GM18867 (cell line): ENCODE results near the gene KIF25.

Source experiments
- ATAC-seq: cut with Tn5 transposase; IDR thresholded peaks from one replicate; pipeline ENCODE4 v1.9.1; 2021; ENCODE audit warnings: mild to moderate bottlenecking, moderate library complexity; ENCODE audit not compliant: unreplicated experiment

Gene KIF25

DNA sequence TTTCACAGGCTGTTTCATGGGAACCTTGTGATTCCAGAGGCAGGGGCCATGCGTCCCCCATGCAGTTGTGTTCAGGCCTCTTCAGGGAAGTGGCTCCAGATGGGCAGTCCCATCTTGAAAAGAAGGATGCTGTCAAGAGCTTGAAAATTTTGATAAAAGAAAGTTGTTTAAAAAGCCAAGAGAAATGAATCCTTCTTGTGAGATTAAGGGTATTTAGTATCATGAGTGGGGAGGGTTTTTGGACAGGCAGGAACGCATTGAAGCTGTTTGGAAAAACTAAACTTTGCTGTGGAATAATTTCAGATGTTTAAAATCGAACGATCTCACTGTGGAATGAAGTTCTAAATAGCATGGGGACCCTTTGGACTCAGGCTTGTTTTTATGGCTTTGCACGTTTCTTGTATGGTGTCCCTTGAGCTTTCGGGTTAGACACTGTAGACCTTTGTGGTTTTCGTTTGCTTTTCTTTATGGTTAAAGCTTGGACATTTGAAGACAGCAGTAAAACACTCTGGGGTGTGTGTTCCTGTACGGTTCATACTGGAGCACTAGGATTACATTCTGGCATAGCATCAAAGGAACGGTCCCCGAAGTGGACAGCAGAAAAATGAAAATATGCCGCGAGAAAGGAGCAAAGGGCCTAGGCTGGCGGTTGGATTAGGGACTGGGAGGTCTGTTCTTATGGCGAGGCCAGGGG lies 18.2 kb downstream of the KIF25 start:
- no peak for ATAC-seq

DNA sequence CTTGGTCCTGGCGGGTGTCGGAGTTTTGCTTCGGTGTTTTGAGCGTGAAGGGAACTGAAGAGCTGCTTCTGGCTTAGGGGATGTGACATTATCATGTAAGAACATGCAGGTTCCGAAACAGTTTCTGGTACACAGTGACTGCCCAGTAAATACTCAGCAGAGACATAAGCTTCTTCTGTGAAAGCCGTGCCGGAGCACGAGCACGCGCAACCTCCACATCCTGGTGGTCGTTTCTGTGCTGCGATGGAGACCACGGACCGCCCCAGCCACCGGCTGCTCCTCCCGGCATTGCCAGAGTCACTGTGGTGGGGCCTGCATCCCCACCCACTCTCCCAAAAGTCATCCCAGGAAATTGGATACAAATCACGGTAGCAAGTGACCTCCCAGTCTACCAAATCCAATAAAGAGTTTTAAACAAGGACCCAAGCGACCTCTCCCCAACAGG lies 18.7 kb downstream of the KIF25 start:
- ATAC-seq = no peak

DNA sequence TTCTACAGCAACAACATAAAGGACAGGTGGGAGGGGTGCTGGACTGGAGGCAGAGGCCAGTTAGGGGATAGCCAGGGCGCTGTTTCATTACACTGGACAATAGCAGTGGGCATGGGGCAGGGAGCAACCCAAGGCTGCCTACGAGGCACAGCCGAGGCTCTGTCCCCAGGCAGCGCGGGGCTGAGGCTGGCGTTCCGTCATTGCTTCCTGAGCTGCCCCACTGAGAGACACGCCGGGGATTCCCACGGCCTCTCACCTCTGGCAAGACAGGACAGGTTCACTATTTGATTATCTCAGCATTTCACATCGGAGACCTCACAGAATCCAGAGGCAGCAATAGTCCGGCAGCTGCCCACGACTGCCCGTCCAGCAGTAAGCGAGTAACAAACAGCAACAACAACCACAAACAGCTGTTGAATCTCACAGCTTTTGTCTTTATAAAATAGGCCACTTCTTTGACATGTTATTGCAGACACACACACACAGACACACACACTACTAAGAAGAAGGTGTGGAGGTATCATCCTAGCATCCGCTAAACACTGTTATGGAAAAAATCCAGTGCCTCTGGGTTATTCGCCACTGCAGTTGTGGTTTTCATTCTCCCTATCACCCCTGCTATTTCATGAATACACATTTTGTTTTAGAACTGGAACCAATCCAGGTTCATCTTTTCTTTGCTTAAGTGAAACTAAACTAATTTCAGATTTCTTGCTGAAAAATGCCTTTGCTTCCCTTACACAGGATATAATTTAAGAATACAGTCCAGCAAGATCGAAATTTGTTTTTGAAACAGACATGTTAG lies 19.5 kb downstream of the KIF25 start:
- no peak for ATAC-seq

DNA sequence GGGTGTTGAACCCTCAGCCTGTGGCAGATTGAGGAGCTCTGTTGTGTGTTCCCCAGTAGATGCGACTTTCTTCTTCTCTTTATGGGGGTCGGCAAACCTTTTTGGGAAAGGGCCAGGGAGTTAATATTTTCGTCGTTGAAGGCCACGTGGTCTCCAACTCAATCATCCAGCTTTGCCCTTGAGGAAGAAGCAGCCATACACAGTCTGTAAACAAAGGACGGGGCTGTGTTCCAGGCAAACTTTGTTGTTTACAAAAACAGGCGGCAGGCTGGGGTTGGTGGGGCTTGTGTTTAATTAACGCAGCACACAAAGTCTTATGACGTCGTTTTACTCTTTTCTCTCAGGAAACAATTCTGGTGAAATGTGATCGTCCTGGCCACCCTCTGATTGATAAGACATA lies 20.2 kb downstream of the KIF25 start:
- ATAC-seq = no peak

DNA sequence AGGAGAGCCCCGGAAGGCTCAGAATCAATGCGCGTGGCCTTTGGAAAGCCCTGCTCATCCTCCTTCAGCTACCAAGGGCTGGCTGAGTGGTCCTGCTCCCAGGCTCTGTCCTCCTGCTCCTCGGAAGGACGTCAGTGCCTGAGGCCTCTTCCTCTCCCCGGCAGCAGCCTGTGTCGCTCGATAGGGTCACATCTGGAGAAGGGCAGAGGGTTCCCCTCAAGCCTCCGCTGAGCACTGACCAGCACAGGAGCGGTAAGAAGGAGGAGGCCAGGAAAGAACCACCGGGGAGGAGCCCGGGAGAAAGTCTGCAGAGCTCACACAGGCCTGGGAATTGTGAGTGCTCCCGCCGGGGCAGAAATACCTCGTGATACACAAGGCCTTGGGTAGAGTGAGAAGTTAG lies 21.2 kb downstream of the KIF25 start:
- no peak for ATAC-seq

DNA sequence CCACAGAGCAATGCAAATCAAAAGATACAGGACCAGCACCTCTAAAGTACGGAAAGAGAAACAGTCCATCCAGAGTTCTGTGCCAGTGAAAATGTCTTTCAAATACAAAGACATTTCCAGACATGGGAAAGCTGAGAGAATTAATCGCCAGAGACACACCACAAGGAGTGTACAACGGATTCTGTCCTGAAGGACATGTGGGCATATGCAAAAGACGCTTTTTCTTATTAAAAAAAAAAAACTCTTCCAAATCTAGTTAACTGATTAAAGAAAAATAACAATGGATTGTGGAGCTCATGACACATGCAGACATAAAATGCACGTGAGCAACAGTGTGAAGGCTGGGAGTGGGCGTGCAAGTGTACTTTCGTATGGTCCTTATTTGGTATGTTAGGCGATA lies 22.8 kb downstream of the KIF25 start:
- ATAC-seq = no peak

DNA sequence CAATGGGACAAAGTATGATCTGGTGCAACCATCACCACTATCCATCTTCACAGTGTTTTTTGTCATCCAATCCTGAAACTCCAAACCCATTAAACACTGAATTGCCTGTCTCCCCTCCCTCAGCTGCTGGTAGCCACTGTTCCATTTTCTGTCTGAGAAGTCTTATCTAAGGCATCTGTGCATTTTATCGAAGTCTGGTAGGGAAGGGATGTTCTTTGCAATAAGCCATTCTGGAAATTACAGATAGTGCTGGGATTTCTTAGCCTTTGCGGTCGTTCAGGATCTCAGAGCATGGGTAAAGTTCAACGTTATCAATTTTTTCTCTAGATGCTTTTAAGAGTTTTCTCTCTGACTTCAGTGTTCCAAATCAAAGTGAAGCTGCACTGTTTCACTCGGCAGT lies 24.1 kb downstream of the KIF25 start:
- no peak for ATAC-seq

DNA sequence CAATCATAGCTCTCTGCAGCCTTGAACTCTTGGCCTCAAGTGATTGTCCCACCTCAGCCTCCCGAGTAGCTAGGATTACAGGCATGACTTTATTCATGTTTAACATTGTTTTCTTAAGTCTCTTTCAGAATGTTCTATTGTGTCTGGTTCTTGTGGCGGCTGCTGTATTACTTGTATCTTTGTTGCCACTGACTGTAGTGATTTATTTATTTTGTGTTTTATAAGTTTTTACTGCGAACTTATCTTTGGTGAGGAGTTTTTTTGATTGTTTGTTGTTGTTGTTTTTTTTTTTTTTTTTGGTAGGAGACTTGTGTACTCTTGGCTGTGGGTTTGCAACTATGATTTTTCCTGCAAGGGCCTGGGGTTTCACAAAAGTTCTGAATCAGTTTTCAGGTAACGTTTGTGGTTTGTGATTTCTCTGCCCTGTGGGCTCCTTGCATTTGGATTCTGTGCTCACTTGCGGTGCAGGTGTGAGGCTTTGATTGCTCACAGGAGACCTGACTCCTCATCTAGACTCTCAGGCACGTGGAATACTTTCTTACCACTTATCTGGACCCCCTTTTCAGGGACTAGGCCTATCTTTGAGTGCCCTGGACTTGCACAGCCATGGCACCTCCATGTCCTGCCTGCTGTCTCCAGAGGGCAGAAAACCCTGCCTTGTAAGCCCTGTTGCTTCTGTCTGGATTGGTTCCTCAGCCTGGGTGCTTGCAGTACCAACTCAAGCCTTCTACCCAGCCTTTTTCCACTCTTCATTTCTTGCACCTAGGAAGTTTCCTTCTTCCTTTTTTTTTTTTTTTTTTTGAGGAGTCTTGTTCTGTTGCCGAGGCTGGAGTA lies 25.2 kb downstream of the KIF25 start:
- ATAC-seq = no peak

DNA sequence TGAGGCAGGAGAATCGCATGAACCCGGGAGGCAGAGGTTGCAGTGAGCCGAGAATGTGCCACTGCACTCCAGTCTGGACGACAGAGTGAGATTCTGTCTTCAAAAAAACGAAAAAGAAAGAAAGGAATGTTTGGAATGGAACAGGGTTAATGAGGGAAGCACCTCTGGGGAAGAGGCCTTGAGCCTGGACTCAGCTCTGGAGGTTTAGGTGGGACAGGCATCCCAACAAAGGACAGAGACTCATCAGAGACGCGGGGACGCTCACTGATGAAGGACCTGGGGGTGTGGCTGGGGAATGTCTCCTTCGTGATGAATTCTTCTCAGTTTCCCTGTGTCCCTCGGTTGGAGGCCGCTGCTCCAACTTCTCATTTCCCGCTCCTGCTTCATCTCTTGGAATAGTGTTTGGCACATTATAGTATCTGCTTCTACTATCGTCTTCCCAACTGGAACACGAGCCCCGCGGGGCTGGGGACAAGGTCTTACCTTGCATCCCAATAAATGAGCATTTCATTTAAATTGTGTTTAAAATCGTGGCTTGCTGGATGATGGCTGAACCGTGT lies 27.6 kb downstream of the KIF25 start:
- no peak for ATAC-seq

DNA sequence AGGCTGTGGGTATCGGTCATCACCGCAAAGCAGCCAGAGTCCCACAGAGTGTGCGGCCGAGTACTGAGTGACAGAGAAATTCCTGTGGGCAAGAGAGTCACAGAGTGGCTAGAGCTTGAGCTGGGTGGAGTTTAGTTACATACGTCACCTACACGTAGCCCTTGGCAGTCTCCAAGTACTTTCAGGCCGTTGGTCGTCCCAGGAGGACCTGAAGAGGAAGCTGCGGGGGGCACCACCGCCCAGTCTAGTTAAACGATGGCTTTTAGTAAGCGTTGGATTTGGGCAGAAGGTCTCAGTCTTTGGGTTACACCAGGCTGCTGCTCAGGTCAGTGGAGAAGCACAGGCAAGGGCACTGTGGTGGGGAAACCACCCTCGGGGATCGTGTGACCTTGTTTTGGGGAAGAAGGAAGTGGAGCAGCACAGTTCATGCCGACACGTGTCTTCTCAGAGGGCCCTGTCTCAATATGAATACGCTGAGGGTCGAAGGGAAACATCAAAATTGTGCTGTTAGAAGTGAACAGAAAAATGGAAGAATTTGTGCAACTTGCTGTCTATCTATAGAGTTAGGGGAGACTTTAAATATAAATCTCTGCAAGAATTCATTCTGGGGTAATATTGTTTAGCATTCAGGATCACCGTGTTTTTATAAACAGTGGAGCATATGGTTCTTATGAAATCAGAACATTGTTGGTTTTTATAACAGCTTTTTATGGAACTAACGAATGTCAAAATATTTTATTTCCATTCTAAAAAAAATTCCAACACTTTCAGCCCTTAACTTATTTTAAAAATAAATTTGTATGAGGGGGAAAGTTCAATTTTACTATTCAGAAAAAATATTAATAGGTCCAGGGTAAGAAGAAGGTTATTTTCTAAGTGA lies 28.6 kb downstream of the KIF25 start:
- ATAC-seq = no peak

DNA sequence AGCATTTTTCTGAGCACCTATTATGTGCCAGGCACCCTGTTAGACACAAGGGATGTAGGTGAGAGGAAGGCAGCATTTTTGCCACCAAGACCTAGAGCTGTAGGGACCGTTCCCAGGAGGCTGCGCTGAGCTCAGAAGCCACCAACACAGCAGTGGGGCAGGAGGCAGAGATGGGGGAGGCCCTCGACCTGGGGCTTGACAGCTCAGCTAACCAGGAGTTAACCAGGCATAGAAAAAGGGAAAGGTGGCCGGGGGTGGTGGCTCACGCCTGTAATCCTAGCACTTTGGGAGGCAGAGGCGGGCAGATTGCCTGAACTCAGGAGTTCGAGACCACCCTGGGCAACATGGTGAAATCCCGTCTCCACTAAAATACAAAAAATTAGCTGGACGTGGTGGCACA lies 29.5 kb downstream of the KIF25 start:
- no peak for ATAC-seq

DNA sequence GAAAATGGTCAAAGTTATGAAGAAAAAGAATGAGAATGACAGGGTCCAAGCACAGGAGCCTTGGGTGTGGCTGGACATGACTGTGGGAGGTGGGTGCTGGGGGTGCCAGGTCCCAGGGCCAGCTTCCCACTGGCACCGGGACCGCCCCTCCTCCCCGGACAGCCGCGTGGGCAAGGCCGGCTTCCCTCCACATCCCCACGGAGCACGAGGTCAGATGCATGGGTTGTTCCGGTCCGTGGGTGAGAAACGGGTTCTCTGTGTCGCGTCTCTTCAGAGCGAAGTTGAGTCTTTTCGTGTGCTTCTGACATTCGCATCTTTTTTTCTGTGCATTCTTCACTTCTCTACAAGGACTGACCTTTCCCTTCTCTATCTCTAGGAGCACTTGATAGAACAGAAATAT lies 30.1 kb downstream of the KIF25 start:
- ATAC-seq = no peak

DNA sequence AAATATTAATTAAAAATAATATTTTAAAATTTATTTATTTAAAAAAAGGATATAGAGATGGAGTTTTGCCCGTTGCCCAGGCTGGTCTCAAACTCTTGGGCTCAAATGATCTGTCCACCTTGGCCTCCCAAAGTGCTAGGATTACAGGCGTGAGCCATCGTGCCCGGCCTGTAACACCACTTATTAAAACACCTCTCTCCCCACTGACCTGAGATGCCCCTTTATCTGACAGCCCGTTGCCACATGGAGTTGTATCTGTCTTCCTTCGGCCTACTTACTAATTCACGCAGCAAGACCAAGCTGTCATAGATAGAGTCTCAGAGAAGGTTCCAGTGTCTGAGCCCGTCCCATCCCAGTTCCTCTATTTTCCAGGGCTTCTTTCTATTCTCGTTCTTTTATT lies 30.7 kb downstream of the KIF25 start:
- no peak for ATAC-seq

DNA sequence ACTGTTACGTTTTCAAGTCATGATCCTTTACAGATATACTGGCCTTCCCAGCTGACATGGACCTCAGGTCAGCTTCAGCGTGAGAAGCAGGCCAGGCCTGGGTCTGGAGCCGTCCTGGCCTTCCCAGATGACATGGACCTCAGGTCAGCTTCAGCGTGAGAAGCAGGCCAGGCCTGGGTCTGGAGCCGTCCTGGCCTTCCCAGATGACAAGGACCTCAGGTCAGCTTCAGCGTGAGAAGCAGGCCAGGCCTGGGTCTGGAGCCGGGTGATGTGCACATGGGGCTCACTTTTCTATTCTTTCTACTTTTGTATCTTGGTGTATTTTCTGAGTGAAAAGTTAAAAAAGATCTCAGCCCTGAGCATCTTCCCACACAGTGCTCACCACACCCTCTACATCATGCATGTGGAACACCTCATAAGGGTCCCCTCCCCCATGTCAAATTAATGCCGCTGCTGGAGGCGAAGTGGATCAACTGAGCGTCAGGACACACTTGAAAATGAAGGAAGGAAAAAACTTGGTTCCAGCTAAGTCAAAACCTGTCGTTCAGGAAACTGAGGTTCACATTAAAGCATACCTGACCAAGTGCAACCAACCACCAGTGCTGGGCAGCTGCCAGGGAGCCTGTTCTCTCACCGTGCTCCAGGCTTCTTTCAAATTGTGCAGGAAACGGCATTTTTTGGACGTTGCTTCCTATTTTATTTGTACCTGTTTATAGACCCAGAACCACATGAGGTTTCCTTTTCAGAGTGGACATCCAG lies 32.2 kb downstream of the KIF25 start:
- ATAC-seq = no peak

DNA sequence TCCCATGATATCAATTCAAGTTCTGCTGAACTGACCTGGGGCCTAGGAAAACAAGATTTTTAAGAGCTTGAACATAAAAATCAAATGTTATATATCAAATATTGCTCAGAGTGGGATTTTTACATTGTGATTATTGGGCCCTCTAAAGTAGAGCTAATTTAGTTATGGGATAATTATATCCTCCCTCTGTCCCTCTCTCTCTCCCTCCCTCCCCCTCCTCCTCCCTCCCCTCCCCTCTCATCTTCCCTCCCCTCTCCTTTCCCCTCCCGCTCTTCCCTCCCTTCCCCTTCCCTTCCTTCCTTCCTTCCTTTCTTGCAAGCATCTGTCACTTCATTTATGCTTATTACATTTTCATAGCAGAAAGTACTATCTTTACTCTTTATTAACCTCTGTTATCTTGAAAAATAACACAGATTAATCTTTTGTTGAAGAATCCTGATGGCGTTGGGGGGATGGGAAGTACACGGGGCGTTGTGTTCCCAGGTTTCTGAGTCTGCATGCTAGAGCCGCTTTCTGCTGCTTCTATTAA lies 32.8 kb downstream of the KIF25 start:
- ATAC-seq = no peak

DNA sequence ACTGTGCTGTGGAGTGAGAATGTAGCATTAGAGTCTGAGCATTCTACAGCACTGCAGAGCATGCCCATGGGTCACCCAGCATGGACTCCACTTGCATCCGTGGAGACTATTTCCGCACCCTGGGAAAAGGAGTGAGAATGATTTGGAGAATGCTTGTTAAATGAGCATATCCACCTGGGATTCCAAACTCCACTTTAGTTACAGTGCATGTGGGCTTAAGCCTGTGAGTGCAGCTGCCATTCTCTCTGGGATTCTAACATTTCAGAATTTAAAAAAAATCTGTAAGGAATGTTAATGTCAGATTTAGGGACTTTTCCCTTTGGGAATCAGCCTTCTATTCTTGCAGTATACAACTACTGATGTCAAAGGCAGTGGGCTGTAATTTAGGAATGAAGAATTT lies 33.4 kb downstream of the KIF25 start:
- ATAC-seq = no peak

DNA sequence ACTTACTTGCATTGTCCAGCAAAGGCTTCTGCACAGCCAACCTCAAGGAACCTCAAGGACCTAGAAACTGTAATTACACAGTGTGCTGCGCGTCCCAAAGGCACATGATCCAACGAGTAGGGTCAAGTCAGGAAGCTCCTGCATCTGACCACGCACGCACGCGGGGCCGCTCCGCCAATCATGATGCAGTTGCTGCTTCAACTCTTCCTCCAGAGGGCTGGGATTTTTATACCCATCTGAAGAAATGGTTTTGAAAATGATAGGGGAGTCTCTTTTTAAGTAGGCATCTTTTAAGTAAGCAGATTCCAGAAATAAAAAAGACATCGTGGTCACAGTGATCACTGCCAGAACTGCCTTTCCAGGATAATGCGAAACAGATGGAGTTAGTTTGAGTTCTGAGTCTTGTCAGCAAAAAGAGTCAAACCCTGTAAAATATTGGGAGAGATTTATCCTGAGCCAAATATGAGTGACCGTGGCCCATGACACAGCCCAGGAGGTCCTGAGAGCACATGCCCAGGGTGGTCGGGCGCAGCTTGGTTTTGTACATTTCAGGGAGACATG lies 34.0 kb downstream of the KIF25 start:
- ATAC-seq = no peak

DNA sequence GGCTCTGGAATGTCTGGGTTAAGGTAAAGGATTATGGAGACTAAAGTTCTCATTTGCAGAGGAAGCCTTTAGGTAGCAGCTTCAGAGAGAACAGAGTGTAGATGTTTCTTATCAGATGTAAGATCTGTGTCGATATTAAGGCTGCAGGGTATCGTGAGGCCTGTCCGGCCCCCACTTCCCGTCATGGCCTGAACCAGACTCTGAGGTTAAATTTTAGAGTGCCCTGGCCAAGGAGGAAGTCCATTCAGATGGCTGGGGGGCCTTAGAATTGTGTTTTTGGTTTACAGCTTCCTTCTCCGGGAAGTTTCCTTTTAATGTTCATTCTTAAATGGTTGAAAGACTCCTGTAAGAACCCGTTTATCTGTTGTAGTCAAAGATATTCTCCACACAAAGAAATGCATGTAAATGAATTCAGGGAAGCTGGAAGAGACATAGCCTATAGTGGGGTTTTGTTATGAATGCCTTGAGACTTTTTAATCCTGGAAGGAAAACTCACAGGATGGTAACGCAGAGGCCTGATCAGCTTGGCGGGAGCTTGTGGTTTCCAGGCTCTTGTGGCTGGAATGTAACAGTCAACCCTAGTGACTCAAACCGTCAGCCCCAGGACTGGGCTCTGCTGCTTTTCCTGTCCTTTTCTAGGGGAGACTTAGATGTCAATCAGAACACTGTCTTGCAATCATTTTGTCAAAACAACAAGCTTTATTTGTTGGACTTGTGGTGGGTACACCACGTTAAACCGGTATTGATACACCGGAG lies 34.7 kb downstream of the KIF25 start:
- no peak for ATAC-seq
